Activated CD8-positive, alpha-beta memory T cell treated with anti-CD3 and anti-CD28 coated beads for 24 hours (primary cell): ENCODE results near the gene ISM1.

Experiments
- DNase-seq: peaks from one replicate; pipeline ENCODE4 v3.0.0-alpha.2; 2020

ISM1 gene

DNA sequence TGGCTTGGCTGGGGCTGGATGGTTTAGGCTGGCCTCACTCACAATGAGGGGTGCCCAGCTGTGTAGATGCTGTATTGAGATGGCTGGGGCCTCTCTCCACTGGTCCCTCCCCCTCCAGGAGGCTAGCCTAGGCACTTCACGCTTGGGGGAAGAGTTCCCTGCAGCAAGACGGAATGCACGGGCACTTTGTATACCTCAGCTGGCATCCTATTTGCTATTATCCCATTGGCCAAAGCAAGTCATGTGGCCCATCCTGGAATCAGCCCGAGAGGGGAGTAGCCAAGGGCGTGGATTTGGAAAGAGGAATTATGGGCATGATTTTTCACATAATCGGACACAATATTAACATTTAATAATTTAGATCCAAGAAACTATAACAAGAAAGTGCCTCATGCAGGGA, 64.3 kb downstream of the ISM1 start:
- no peak for DNase-seq

DNA sequence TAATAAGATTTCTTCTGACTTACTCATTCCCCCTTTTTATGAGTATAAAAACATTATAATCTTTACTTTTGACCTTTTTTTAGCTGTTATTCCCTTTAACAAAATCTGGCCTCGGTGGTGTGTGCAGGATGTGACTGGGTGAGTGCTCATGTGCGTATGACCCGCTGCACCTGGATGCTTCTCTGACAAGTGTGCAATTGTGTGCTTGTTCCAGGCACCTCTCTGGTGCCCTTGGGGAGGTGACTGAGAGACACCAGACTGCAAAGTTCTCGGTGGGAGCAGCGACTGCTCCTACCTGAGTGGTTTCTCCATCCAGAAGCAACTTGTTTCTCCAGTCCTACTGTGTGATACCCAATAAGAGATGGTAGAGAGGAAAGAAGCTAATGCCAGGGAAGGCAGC, 65.0 kb downstream of the ISM1 start:
- DNase-seq: no peak

DNA sequence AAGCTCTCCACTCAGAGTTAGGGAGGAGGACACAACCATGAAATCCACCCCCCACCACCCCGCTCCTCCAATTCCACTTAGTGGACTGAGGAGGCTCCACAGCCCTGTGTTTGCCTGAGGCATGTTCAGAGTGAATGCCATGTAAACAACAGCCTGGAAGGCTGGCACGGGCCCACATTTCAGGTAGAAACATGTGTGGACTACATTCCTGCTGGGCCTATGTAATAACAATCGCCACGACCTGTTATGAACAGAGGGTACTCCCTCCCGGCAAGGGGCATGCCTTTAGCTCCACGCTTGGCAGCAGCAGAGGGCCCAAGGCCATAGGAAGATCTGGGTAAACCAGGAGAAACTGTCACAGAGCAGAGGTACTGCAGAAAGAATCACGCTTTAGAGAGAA, 65.5 kb downstream of the ISM1 start:
- DNase-seq: no peak

DNA sequence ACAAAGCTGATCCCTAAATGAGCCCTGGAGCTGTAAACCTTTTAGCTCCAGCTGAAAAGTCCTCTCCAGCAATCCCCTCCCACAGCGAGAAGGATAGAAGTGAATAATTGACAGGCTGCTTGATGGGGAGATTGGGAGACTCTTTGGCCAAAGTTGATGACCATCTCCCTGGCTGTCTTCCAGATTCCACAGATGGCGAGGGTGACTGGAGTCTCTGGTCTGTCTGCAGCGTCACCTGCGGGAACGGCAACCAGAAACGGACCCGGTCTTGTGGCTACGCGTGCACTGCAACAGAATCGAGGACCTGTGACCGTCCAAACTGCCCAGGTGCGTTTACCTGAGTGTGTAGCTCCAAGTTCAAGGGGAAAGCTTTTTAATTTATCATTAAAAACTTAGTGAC, 67.3 kb downstream of the ISM1 start:
- DNase-seq: no peak

DNA sequence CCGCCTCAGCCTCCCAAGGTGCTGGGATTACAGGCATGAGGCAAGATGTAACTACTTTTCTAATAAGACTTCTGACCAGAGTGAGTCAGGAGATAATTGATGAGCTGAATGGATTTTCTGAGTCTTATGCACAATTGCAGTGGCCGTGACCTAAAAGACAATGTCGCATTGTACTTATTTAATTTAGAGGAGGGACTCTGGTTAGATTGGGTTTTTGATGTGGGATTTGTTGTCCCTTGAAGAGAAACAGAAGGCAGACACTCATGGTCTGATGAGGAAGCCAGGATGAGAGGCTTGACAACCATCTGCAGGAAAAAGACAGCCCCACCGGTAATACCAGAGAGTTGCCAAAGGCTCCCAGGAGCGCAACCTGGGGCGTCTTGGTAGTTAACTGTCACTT, 68.0 kb downstream of the ISM1 start:
- no peak for DNase-seq

DNA sequence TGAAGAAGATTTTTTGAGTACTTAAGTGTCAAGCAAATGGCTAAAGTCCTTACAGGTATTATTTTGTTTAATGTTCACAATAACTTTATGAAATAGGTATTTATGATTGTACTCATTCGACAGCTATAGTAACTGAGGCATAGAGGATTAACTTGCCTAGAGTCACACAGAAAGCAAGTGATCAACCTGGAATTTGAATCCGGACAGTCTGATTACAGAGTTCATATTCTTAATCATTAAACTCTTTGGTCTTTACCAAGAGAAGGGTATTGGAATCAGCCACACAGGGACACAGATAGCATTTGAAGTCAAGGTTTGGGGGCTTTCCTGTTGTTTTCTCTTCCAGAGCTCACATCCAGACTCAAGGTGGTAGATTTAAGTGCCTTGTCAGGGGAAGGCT, 69.7 kb downstream of the ISM1 start:
- no peak for DNase-seq

DNA sequence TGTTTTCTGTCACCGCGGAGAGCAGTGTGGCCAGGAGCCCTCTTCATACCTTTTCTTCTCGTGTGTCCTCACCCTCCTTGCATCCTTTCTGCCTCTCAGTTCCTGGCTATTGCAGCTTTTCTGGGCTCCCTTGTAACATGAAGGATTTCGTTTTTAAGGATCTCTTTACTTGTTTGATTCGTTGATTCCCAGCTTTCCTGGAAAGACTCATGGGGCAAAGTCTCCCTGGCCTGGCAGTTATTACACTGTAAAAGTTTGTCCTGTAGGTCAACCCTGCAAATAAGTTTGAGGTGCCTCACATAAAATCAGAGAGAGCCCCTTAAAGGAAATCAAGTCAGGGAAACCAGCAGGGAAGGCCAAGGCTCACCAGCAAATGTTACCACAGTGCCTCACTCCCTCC, 70.1 kb downstream of the ISM1 start:
- no peak for DNase-seq

DNA sequence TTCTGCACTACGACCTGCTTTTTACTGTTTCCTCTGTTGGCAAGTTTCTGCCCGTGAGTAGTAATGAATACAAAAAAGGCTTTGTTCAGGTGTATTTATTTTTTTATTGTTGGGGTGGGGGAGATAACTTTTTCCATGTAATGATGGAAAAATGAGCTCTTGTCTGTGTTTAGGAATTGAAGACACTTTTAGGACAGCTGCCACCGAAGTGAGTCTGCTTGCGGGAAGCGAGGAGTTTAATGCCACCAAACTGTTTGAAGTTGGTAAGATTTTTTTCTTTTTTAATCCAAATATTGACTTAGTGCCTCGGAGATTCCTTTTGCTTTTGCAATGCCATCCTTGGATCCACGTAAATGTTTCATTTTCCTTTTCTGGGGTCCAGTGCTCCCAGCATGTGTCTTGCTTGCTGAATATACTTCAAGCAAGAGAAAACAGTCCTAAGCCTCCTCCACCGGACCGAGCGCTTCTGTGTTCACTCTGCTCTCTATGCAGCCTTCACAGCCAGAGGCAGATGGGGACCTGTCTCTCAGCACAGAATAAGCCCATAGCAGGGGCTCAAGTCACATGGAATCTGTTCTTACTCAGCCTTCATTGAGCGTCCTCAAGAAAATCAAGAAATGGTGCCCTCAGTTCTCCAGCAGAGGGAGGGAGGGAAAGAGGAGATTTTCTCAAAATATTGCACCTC, 71.3 kb downstream of the ISM1 start:
- DNase-seq: no peak

DNA sequence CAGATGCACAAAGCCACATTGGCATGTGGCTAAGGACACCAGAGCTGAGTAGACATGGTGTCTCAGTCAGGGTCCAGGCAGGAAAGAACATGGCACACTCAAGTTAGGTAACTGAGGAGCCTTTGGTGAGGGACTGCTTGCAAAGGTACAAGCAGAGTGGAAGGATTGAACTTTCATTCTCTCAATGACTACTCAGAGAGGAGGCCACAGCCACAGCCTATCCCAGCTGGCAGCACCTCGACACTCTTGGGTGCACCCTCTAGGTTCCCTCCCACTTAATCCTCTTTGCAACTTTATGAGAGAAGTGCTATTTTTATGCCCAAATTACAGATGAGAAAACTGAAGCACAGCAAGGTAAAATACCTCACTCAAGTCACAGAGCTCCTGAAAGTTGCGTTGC, 73.4 kb downstream of the ISM1 start:
- no peak for DNase-seq

DNA sequence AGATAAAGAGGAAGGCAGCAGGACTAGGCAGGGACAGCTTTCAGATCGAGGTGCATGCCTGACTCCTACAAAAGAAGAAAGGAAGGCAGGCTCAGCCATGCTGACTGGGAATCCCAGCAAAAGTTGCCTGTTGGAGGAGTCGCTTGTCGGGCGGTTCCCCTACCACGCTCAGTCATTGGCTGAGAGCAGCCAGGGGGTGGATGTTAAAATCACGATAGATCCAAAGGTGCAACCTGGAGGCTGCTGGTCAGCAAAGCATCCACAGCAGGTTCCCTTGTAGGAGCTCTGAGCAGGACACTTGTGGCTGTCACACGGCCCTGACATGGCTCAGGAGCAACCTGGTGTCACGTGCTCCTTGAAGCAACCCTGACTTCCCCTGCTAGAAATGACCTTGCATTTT, 74.6 kb downstream of the ISM1 start:
- DNase-seq: no peak

DNA sequence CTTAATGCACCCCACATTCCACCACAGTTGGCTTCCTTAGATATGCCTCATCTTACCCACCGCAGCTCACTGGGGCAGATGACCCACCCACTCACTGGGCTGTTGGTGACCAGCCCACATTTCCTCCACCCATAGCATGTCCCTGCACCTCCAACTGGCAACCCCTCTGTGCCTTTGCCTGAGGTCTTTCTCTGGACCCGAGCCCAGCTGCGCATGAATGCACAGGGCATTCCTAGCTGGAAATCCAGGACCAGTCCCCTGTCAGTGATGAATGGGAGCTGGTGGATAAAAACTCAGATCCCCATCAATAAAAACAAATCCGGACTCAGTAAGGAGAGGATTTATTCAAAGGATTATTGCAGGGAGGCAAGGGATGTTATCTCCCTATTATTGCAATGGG, 75.0 kb downstream of the ISM1 start:
- DNase-seq: no peak

DNA sequence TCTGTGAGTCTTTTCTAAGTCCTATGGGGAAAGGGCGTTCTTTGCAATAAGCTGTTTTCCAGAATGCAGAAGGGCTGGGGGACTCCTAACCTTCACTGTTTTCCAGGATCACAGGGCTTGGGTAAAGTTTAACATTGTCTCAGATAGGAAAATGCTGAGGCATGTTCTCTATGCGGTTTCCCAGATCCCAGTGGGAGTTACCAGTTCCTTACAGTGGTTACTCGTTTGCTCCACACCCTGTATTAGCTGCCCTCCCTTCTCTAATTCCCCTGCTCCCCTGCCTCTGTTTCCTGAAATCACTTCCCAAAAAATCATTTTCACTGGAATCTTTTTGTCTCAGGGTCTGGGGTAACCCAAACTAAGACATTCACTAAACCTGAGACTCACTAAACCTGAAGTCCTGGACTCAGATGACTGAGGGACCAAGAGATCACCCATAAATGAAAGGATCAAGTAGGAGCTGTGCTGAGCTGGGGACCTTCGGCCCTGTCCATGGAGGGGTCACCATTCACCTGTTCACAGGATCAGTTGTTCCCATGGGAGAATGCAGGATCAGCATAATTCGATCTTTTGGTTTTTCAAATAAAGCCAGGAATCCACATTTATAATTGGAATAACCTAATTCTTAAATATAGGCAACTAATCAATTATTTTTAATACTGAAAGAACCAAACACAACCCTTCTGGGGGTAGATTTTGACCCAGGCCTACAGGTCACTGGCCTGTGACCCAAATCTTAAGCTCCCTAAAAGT, 76.2 kb downstream of the ISM1 start:
- no peak for DNase-seq

DNA sequence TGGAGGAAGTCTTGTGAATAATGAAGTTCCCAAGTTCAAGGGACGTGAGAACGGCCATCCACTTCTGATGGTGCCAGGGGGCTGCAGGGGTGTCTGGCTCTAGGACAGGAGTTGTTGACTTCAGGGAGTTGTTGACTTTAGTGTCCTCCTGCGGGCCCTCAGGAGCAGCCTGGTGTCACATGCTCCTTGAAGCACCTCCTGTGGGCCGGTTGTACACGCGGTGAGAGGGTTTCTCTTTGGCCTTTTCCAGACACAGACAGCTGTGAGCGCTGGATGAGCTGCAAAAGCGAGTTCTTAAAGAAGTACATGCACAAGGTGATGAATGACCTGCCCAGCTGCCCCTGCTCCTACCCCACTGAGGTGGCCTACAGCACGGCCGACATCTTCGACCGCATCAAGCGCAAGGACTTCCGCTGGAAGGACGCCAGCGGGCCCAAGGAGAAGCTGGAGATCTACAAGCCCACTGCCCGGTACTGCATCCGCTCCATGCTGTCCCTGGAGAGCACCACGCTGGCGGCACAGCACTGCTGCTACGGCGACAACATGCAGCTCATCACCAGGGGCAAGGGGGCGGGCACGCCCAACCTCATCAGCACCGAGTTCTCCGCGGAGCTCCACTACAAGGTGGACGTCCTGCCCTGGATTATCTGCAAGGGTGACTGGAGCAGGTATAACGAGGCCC, 77.8 kb downstream of the ISM1 start:
- no peak for DNase-seq

DNA sequence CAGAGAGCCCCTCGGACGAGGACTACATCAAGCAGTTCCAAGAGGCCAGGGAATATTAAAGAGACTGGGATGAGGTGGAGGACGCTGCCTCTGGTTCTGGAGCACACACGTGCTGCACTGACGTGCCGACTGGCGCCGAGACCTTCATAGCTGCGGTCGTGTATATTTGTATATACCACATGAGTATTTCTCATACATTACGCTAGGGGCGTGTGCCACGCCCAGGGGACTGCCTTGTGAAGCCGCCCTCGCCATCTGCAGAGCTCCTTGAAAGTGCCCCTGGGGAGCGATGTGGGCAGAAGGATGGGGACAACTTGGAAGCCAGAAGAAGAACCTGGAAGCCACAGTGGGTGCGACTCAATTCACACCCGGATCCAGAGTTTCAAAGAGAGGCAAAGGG, 78.3 kb downstream of the ISM1 start:
- no peak for DNase-seq

DNA sequence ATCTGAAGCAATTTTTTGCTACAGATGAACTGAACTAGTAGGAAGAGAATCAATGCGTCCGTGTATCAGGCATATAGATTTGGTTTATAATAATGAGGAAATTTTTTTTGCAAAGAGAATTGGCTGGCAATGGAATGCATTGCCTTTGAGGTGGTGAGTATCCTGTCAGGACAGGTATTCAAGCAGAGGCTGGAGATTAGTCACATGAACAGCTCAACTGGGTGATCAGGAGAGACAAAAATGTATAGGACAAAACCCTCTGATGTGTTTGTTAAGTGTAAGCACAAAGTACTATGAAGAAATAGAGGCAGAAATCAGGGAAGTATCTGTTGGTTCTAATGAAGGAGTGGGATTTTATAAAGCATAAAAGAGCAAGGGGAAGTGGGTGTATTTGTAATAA, 80.5 kb downstream of the ISM1 start:
- DNase-seq: no peak

DNA sequence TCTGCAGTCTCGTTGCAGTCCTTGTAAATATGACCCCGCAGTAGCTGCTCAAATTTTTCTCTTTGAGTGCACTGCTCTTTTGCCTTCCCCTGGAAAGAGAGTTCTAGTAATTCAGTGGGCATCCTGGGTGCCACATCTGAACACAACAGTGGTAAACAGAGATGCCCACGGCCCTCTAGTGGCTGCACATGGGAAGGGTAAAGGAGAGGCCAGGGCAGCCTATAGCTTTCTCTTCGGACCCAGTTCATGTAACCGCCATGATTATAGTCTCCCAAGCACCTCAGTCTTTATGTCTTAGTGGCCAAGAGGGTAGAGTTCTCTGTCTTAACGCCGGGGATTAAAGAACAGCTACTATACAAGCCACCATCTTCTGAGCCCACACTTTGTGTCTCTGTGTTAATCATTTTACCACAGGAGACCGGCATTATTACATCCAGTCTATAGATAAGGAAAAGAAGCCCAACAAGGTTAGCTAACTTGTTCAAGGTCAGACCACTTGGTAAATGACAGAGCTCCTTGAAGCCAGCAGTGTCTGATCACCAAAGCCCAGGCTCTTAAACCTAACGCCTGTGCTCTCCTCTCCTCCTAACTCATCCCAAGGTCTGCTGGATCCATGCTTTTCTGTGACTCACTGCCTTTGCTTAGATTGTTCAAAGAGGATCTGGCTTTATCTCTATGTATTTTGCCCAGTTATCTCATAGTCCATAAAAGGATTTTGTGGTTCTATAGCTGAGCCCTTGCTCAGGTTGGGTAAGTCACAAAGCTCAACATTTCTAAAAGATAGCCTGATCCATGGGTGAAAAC, 81.8 kb downstream of the ISM1 start:
- DNase-seq: no peak

DNA sequence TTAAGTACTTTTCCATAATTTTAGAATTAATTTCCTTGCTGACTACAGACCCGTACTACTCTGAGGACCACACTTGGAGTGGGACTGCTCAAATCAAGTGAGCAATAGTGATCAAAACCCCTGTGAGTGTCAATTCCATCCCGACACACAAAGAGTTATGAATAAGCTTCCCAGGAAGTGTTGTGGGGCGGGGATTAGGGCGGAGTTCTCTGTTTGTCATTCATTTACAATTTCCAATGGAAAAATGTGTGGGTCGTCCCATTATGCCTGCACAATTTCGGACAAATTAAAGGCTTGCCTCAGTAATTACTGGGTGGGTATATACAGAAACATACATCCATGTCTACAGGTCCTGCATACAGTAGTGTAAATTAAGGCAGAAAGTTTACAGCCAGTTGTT, 84.2 kb downstream of the ISM1 start:
- DNase-seq: no peak

DNA sequence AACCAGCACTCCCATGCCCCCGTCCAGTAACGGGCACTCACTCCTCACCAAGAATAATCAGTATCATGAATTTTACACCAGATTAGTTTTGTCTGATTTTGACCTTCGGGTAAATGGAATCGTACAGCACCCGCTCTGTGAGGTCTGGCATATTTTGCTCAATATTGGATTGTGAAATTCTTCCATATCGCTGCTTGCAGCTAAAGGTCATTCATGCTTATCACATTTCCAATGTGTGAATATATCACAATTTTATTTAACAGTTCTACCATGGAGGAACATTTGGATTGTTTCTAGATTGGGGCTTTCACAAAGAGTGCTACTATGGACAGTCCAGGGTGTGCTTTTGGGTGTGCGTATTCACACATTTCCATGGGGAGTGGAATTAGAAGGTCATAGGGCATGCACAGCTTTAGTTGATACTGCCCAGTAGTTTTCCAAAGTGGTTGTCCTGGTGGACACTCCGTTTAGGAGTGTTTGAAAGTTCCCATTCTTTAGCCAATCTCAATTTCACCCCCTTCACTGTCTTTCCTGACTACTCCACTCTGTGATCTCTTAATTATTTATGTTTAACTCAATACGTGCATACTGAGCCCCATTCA, 86.6 kb downstream of the ISM1 start:
- no peak for DNase-seq

DNA sequence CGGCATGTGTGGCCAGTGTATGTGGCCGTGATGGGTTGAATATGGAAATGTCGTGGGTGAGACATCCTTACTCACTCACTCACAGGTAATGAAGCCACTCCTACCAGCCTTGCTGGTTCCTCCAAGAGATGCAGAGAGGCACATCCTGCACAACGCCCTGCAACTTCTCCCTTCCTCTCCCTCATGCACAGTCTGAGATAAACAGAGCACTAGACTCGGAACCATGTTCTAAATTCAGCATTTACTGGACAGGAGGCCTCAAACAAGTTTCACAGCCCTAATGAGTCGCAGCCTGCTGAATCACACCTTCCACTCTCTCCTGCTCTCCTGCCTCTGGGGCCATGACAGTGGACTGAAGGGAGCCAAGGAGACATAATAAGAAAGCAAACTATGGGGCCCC, 91.2 kb downstream of the ISM1 start:
- no peak for DNase-seq

DNA sequence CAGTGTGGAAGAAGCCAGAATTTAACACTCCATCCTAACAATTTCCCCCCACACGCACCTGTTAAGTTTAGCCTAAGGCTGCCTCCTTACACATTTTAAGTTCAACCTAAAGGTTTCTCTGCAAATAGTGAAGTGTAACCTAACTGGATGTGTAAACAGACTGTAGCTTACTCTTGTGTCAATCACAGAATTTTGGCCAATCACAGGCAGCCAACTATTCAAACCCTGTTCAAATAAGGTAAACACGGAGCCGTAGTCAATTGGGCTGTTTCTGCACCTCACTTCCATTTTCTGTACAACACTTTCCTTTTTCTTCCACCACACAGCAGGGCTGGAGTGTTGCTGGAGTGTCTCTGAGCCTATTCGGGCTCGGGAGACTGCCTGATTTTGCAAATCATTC, 92.1 kb downstream of the ISM1 start:
- DNase-seq: no peak

DNA sequence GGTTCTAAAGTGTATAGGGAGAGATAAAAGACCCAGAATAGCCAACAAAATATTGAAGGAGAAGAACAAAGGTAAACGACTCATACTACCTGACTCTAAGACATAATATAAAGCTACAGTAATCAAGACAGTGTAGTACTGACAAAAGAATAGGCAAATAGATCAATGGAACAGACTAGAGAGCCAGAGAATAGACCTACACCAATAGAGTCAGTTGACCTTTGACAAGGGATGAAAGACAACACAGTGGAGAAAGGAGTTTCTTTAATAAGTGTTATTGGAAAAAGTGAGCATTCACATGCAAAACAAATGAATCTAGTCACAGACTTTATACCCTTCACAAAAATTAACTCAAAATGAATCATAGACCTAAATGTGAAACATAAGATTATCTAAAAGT, 96.4 kb downstream of the ISM1 start:
- no peak for DNase-seq

DNA sequence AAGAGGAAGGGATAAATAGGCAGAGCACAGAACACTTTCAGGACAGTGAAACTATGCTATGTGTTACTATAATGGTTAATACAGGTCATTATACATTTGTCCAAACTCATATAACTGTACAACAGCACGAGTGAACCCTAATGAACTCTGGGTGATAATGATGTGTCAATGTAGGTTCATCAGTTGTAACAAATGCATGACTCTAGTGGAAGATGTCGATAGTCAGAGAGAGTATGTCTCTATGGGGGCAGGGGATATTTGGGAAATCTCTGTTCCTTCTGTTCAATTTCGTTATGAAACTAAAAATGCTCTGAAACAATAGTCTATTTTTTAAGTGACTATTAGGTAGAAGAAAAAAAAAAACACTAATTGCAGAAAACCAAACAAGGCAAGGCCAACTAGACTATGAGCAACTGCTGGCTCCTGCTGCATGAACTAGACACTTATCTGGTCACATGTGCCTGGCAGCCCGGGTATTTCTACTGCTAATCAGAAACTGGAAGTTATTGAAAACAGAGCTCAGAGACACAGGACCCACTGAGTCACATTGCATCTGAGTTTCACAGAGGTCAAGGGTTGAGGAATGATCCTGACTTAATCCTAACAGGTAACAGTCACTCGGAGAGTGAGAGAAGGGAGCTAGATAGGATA, 97.9 kb downstream of the ISM1 start:
- DNase-seq: no peak

DNA sequence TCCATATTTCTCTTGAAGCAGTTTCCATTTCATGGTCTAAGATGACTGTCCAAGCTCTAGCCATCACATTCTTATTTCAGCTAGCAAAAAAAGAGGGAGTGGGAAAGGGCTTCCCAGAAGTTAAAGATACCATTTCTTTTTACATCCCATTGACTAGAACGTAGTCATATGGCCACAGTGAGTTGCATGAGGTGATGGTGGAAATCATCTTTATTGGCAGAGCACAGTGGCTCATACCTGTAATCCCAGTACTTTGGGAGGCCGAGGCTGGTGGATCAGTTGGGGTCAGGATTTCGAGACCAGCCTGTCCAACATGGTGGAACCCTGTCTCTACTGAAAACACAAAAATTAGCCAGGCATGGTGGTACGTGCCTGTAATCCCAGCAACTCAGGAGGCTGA, 99.6 kb downstream of the ISM1 start:
- DNase-seq: no peak
